HCT116 (cell line): ENCODE data around the gene DOCK9. TPM values are rescaled to one million over a fixed set of nuclear protein-coding genes. Genes with fewer than 3 reads are reported as not detected.

Experiments
- ATAC-seq: fragments of 200-7000 bp; cut with Tn5 transposase; 2 replicates; pipeline ENCODE4 v1.9.1; 2020; ENCODE audit warnings: mild to moderate bottlenecking, moderate library complexity
- BruUV-seq: library from RNA; stranded (reverse); fragments of 400-500 nt; replicated peaks from 2 replicates; lab custom pipeline; 2021; lab: Mats Ljungman, UMichigan
- CTCF ChIA-PET: fragments of 300-600 bp; sonication (Branson Sonifier 250); formaldehyde crosslinking; loops from one replicate; lab custom pipeline; 2021; ENCODE audit warnings: antibody characterized with exemption; lab: Charles Lee
- POLR2A ChIA-PET: fragments of 300-600, 350-600 bp; sonication (Branson Sonifier 250); formaldehyde crosslinking; loops from one replicate; lab custom pipeline; 2021; ENCODE audit warnings: antibody characterized with exemption; lab: Charles Lee
- RAD21 ChIA-PET, 2 experiments: fragments of 300-600 bp; sonication (Branson Sonifier 250); formaldehyde crosslinking; loops; one replicate each; lab custom pipeline; 2023; ENCODE audit warnings: low total read pairs in 2 of 2; ENCODE audit not compliant: uncharacterized antibody in 2 of 2, unreplicated experiment in 2 of 2, low non-redundant PET in 1 of 2; lab: Charles Lee
- DNase-seq: peaks from one replicate; pipeline ENCODE4 v3.0.0-alpha.2; 2010; ENCODE audit warnings: low read depth, low spot score
- H2AFZ ChIP-seq: fragments of 200-600 bp; shearing (Covaris generic), sonication (generic); 2 replicates; pipeline ENCODE4 v1.6.1; 2017; ENCODE audit warnings: low read depth, mixed run types, mixed read lengths, antibody characterized with exemption, low read length; ENCODE audit not compliant: poor library complexity, severe bottlenecking
- H3K27ac ChIP-seq: 2 replicates; pipeline ENCODE4 v1.5.1; 2012; ENCODE audit warnings: low read depth, low read length
- H3K27me3 ChIP-seq: fragments of 200-600 bp; sonication (generic); 2 replicates; pipeline ENCODE4 v1.6.1; 2016; ENCODE audit warnings: mixed run types, low read length, mixed read lengths; ENCODE audit not compliant: insufficient read depth
- H3K36me3 ChIP-seq, 2 experiments: fragments of 200-500 bp in 1 of 2; fragments of 200-600 bp in 1 of 2; sonication (Bioruptor generic) in 1 of 2; sonication (generic) in 1 of 2; 2 replicates each; pipeline versions ENCODE4 v1.5.1 to v1.6.1; 2014 to 2016; ENCODE audit warnings: low read length in 2 of 2, inconsistent platforms in 1 of 2, mixed read lengths in 1 of 2, mixed run types in 1 of 2; ENCODE audit not compliant: insufficient read depth in 2 of 2, control insufficient read depth in 1 of 2
- H3K4me1 ChIP-seq, 2 experiments: fragments of 200-600 bp in 1 of 2; sonication (generic) in 1 of 2; 2 replicates each; pipeline versions ENCODE4 v1.5.1 to v1.6.1; 2012 to 2017; ENCODE audit warnings: low read length in 2 of 2, inconsistent platforms in 1 of 2, mild to moderate bottlenecking in 1 of 2, mixed read lengths in 1 of 2, mixed run types in 1 of 2, moderate library complexity in 1 of 2; ENCODE audit not compliant: insufficient read depth in 2 of 2, control insufficient read depth in 1 of 2
- H3K4me2 ChIP-seq: fragments of 200-600 bp; sonication (generic); 2 replicates; pipeline ENCODE4 v1.6.1; 2017; ENCODE audit warnings: mixed run types, low read length, mixed read lengths
- H3K4me3 ChIP-seq, 2 experiments: fragments of 200-600 bp in 1 of 2; sonication (generic) in 1 of 2; replicated peaks in 1 of 2; 2 replicates each; pipeline ENCODE4 v1.5.1; 2011 to 2016; ENCODE audit warnings: low read length in 2 of 2, control low read depth in 1 of 2, low read depth in 1 of 2, mild to moderate bottlenecking in 1 of 2, mixed read lengths in 1 of 2, mixed run types in 1 of 2
- H3K79me2 ChIP-seq: fragments of 200-600 bp; sonication (generic); 2 replicates; pipeline ENCODE4 v1.6.1; 2017; ENCODE audit warnings: mild to moderate bottlenecking, mixed run types, low read length, moderate library complexity, mixed read lengths; ENCODE audit not compliant: insufficient read depth
- H3K9ac ChIP-seq: fragments of 200-600 bp; sonication (generic); 2 replicates; pipeline ENCODE4 v1.6.1; 2016; ENCODE audit warnings: low read length, mixed read lengths
- H3K9me2 ChIP-seq: fragments of 200-600 bp; sonication (generic), shearing (Covaris generic); 2 replicates; pipeline ENCODE4 v1.6.1; 2017; ENCODE audit warnings: mixed run types, mild to moderate bottlenecking, moderate library complexity; ENCODE audit not compliant: insufficient read depth
- H3K9me3 ChIP-seq, 2 experiments: fragments of 200-500 bp in 1 of 2; fragments of 200-600 bp in 1 of 2; sonication (Bioruptor generic) in 1 of 2; sonication (generic) in 1 of 2; 2 replicates each; pipeline ENCODE4 v1.6.1; 2014 to 2017; ENCODE audit warnings: low read length in 2 of 2, mixed read lengths in 2 of 2, inconsistent platforms in 1 of 2, low read depth in 1 of 2, mild to moderate bottlenecking in 1 of 2, mixed run types in 1 of 2, moderate library complexity in 1 of 2; ENCODE audit not compliant: control insufficient read depth in 1 of 2, insufficient read depth in 1 of 2
- H4K20me1 ChIP-seq: fragments of 200-600 bp; sonication (generic), shearing (Covaris generic); 2 replicates; pipeline ENCODE4 v1.6.1; 2017; ENCODE audit warnings: mixed run types, mild to moderate bottlenecking, moderate library complexity; ENCODE audit not compliant: insufficient read depth
- ATF3 ChIP-seq: IDR thresholded peaks from 2 replicates; pipeline ENCODE4 v1.6.1; 2012
- CEBPB ChIP-seq: IDR thresholded peaks from 2 replicates; pipeline ENCODE4 v1.6.1; 2012; ENCODE audit warnings: low read depth
- CTCF ChIP-seq, 3 experiments: fragments of 200-600 bp in 1 of 3; sonication (generic) in 1 of 3; IDR thresholded peaks in 2 of 3; conservative IDR thresholded peaks in 1 of 3; 2 replicates each; pipeline ENCODE4 v1.5.1; 2012 to 2017; ENCODE audit warnings: low read depth in 2 of 3, low read length in 2 of 3, antibody characterized with exemption in 1 of 3, borderline replicate concordance in 1 of 3, control low read depth in 1 of 3, mild to moderate bottlenecking in 1 of 3, mixed read lengths in 1 of 3, mixed run types in 1 of 3, moderate library complexity in 1 of 3; ENCODE audit not compliant: insufficient read depth in 1 of 3
- EGR1 ChIP-seq: IDR thresholded peaks from 2 replicates; pipeline ENCODE4 v1.6.1; 2012; ENCODE audit warnings: low read depth
- ELF1 ChIP-seq: IDR thresholded peaks from 2 replicates; pipeline ENCODE4 v1.6.1; 2012; ENCODE audit warnings: low read depth, borderline replicate concordance
- EZH2phosphoT487 ChIP-seq: fragments of 200-600 bp; IDR thresholded peaks from 2 replicates; pipeline ENCODE4 v1.6.1; 2018; ENCODE audit warnings: antibody characterized with exemption, borderline replicate concordance
- FOSL1 ChIP-seq: IDR thresholded peaks from 2 replicates; pipeline ENCODE4 v1.6.1; 2012; ENCODE audit warnings: low read depth
- JUND ChIP-seq: IDR thresholded peaks from 2 replicates; pipeline ENCODE4 v1.6.1; 2012
- POLR2A ChIP-seq: IDR thresholded peaks from 2 replicates; pipeline ENCODE4 v1.7.0; 2011; ENCODE audit warnings: borderline replicate concordance; ENCODE audit not compliant: insufficient read depth, insufficient read length; ENCODE audit errors: extremely low read depth
- RAD21 ChIP-seq: IDR thresholded peaks from 2 replicates; pipeline ENCODE4 v1.6.1; 2012; ENCODE audit warnings: low read depth, mild to moderate bottlenecking
- SP1 ChIP-seq: IDR thresholded peaks from 2 replicates; pipeline ENCODE4 v1.6.1; 2012; ENCODE audit warnings: low read depth
- TCF7L2 ChIP-seq: IDR thresholded peaks from 2 replicates; pipeline ENCODE4 v1.7.0; 2011; ENCODE audit warnings: borderline replicate concordance, inconsistent platforms; ENCODE audit not compliant: insufficient read depth, insufficient read length; ENCODE audit errors: extremely low read depth
- YY1 ChIP-seq: IDR thresholded peaks from 2 replicates; pipeline ENCODE4 v1.6.1; 2011; ENCODE audit warnings: low read length, low read depth, moderate library complexity, mild to moderate bottlenecking; ENCODE audit not compliant: insufficient replicate concordance; ENCODE audit errors: extremely low read depth
- ZNF274 ChIP-seq: fragments of 200-500 bp; sonication (Bioruptor generic); IDR thresholded peaks from 2 replicates; pipeline ENCODE4 v1.6.1; 2014; ENCODE audit warnings: mild to moderate bottlenecking, low read depth, low read length, inconsistent platforms
- intact Hi-C: fragments of 100-400 bp; cut with micrococcal nuclease; formaldehyde crosslinking; loops from 2 replicates; pipeline ENCODE4 v1.10.0; 2022
- total RNA-seq: library from RNA; stranded (reverse); gene quantifications from one replicate; pipeline ENCODE4 v1.2.1, GENCODE V29; 2021; ENCODE audit not compliant: unreplicated experiment

Gene DOCK9
- total RNA-seq, 1 experiment from 2014 or later: 58.8 TPM

- ChIA-PET CTCF (no interaction called here), POLR2A (no interaction called here), RAD21 (no interaction called here)
- Histone ChIP-seq H2AFZ (no peak overlapping the region), H3K9ac (no peak overlapping the region), H4K20me1 (no peaks in the 10 kb centered on the region; the same call in 1 of the 2 replicates), H3K36me3 (no peaks in the 10 kb centered on the region), H3K79me2 (no peaks in the 10 kb centered on the region), H3K4me2 (no peak overlapping the region), H3K4me3 (no peak overlapping the region), H3K9me3 (no peaks in the 10 kb centered on the region), H3K27ac (no peak overlapping the region), H3K27me3 (no peaks in the 10 kb centered on the region), H3K9me2 (no peaks in the 10 kb centered on the region), H3K4me1 (peaks cover 6 to 16% of the 10 kb centered on the region in 2 experiments)
- DNase-seq: no peak
- BruUV-seq: no TSS peak
- ATAC-seq: no peak
- intact Hi-C loops: no loop called here
- TF ChIP-seq YY1 (no peak), POLR2A (no peak), JUND (no peak), FOSL1 (no peak), RAD21 (no peak), CEBPB (no peak), EGR1 (no peak), ZNF274 (no peak), ELF1 (no peak), EZH2phosphoT487 (no peak), ATF3 (no peak), SP1 (no peak), CTCF (IDR thresholded peaks at IDR 0.05 in 2 of 3, conservative IDR thresholded peaks at IDR 0.05 in 1 of 3; ENCODE audit: borderline replicate concordance in 1 of 3, insufficient read depth in 1 of 3, low read depth in 2 of 3, low read length in 2 of 3) (no peak), TCF7L2 (no peak)
These were observed 85.0 kb downstream of the DOCK9 start for GRCh38 chr13:98892821-98893220.
